Choroid plexus epithelial cell (primary cell): ENCODE data around the gene COX6B2.

Source experiments
- DNase-seq: peaks from one replicate; pipeline ENCODE4 v3.0.0-alpha.2; 2010; ENCODE audit warnings: low read depth
- H3K4me3 ChIP-seq: 2 replicates; pipeline ENCODE4 v1.5.1; 2011; ENCODE audit warnings: low read depth, mild to moderate bottlenecking, control low read depth, low read length, moderate library complexity
- TF ChIP-seq, protein P1 (sequence below): conservative IDR thresholded peaks from 2 replicates; pipeline ENCODE4 v1.5.1; 2011; ENCODE audit warnings: low read depth, mild to moderate bottlenecking, control low read depth, inconsistent platforms, low read length, moderate library complexity

COX6B2 gene

DNA sequence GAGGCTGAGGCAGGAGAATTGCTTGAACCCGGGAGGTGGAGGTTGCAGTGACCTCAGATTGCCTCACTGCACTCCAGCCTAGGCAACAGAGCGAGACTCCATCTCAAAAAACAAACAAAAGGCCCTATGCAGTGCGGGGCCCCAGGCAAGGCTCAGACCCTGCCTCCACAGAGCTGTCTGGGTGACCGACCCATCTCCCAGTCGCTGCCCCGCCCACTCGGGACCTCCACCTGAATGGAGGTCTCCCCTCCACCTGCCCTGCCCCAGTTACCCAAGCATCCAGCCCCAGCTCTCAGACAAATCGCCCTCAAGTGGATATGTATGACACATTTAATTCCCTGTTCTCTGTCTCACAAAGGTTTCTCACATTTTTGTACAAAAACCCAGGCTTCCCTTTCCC is 10.7 kb upstream of the COX6B2 start:
- TF ChIP-seq, protein P1, sequence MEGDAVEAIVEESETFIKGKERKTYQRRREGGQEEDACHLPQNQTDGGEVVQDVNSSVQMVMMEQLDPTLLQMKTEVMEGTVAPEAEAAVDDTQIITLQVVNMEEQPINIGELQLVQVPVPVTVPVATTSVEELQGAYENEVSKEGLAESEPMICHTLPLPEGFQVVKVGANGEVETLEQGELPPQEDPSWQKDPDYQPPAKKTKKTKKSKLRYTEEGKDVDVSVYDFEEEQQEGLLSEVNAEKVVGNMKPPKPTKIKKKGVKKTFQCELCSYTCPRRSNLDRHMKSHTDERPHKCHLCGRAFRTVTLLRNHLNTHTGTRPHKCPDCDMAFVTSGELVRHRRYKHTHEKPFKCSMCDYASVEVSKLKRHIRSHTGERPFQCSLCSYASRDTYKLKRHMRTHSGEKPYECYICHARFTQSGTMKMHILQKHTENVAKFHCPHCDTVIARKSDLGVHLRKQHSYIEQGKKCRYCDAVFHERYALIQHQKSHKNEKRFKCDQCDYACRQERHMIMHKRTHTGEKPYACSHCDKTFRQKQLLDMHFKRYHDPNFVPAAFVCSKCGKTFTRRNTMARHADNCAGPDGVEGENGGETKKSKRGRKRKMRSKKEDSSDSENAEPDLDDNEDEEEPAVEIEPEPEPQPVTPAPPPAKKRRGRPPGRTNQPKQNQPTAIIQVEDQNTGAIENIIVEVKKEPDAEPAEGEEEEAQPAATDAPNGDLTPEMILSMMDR: no peak
- H3K4me3 ChIP-seq: no peak overlapping the region
- no peak for DNase-seq

DNA sequence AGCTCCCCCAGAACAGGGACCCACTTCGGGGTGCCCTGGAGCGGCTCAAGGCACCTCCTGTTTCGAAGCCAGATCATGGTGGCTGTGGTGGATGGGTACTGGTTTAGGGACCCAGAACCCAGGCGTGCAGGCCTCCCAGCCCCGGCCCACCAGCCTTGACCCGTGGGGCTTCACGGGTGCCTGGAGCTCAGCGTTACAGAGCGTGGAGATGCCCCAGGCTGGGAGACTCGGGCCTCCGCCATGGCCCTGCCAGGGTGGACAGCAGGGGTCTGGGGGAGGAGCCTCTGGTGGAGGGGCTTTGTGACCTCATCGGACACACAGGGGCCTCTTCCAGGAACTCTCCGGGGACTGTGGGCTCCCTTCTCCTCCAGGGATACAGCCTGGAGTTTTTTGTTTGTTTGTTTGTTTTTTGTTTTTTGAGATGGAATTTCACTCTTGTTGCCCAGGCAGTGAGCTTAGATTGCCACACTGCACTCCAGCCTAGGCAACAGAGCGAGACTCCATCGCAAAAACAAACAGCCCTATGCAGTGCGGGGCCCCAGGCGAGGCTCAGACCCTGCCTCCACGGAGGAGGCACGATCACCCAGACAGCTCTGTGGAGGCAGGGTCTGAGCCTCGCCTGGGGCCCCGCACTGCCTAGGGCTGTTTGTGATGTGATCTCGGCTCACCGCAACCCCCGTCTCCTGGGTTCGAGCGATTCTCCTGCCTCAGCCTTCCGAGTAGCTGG is 8.6 kb upstream of the COX6B2 start, which contains the start of gene GARIN5B:
Gene GARIN5B, minus strand, starts transcription at position 271 of the 727 bp plus-strand sequence. Its CDS starts 194 bp downstream, at position 77.
- no peak within 1 kb of the TSS for H3K4me3 ChIP-seq
- TF ChIP-seq, protein P1: no peak
- no peak for DNase-seq

- TF ChIP-seq, protein P1: no peak
- H3K4me3 ChIP-seq: no peak overlapping the region
Measured at GRCh38 chr19:55362174-55362989, 7.9 kb upstream of the COX6B2 start.

GRCh38 chr19:55360902-55361301 is 6.4 kb upstream of the COX6B2 start:
- no peak for DNase-seq
- no peak overlapping the region for H3K4me3 ChIP-seq
- TF ChIP-seq, protein P1: no peak

More at GRCh38 chr19:55362174-55362989, 7.9 kb upstream of the COX6B2 start:
- no peak for DNase-seq

DNA sequence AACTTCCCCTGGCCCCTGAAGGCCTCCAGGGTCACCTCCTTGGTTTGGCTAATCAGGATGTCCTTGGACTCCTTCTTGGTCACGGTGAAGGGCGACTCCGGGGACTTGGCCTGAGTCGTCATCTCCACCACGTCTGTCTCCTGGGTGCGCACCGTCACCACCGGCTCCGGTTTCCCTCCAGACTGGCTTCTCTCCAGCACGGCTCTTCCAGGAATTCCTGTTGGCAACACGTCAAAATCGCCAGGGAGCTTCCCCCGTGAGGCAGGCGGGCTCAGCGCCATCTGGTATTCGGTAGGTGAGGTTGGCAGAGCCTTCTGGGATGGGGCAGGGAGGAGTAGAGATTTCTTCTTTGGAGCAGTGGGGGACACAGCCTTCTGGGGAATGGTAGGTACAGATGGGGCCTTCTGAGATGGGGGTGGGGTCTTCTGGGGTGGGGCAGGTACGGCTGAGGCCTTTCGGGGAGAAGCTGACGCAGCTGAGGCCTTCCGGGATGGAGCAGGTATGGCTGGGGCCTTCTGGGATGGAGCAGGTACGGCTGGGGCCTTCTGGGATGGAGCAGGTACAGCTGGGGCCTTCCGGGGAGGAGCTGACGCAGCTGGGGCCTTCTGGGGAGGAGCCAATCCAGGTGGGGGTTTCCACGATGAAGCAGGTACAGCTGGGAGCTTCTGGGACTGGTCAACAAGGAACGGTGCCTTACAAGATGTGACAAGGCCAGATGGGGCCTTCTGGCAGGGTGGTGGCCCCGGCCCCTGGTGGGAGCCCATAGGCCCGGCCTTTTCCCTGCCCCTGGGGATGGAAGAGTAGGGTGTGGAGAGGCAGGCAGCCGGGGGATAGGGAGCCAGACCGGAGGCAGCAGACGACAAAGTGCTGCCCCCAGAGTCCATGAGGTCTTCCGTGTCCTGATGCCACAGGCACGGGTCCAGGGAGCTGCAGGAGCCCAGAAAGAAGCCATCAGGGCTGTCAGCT is 4.7 kb upstream of the COX6B2 start:
- no peak for DNase-seq
- TF ChIP-seq, protein P1: no peak
- H3K4me3 ChIP-seq: no peak overlapping the region

DNA sequence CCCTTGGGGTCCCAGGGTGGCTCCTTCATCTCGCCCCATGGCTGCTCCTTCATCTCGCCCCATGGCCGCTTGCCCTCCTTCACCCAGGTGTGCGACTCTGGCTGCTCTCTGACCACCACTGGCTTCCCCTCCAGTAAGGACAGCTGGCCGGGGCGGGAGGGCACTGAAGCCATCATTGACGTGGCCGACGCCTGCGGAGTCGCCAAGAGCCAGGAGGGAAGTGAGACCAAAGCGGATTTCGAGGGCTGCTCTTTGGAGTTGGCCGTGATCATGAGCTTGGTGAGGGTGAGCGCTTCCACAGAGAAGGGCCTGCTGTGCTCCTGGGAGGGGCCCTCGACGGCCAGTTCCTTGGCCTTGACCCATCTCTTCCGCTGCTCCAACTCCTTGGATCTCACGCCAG is 4.0 kb upstream of the COX6B2 start:
- TF ChIP-seq, protein P1: no peak
- H3K4me3 ChIP-seq: no peak overlapping the region
- DNase-seq: no peak
